WI38 (cell line): ENCODE data around the gene TPD52L1.
A peak's percentile ranks its signal among the peaks of the same experiment; 100 is the strongest.

Source experiments
- H3K4me3 ChIP-seq: 2 replicates; pipeline ENCODE4 v1.5.1; 2011; ENCODE audit warnings: low read depth, mild to moderate bottlenecking, control low read depth, low read length
- TF ChIP-seq, protein P1 (sequence below): IDR thresholded peaks from 2 replicates; pipeline ENCODE4 v1.5.1; 2012; ENCODE audit warnings: low read depth, mild to moderate bottlenecking, control low read depth, low read length

The TPD52L1 gene

DNA sequence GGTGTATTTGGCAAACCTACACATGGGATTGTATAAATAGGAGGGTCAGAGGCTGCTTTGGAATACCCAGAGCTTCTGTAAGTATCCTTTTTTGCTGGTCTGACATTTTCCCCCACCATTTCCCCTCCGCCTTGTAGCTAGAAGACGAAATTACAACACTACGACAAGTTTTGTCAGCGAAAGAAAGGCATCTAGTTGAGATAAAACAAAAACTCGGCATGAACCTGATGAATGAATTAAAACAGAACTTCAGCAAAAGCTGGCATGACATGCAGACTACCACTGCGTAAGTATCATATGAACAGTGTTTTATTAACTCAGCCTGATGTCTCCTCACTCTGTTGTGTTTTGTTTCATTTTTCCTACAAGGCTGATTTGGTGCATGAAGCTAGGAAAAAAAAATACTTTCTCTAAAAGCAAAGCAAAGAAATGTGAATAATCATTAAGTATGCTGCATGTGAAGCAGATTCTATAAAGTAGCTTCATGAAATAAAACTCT, 75.5 kb downstream of the TPD52L1 start:
- peak overlapping the region; percentile 9; the same call in 1 of the 2 replicates for H3K4me3 ChIP-seq
- TF ChIP-seq, protein P1, sequence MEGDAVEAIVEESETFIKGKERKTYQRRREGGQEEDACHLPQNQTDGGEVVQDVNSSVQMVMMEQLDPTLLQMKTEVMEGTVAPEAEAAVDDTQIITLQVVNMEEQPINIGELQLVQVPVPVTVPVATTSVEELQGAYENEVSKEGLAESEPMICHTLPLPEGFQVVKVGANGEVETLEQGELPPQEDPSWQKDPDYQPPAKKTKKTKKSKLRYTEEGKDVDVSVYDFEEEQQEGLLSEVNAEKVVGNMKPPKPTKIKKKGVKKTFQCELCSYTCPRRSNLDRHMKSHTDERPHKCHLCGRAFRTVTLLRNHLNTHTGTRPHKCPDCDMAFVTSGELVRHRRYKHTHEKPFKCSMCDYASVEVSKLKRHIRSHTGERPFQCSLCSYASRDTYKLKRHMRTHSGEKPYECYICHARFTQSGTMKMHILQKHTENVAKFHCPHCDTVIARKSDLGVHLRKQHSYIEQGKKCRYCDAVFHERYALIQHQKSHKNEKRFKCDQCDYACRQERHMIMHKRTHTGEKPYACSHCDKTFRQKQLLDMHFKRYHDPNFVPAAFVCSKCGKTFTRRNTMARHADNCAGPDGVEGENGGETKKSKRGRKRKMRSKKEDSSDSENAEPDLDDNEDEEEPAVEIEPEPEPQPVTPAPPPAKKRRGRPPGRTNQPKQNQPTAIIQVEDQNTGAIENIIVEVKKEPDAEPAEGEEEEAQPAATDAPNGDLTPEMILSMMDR: no peak

GRCh38 chr6:125230674-125231073, 77.1 kb downstream of the TPD52L1 start:
- H3K4me3 ChIP-seq: no peak overlapping the region
- TF ChIP-seq, protein P1: no peak

DNA sequence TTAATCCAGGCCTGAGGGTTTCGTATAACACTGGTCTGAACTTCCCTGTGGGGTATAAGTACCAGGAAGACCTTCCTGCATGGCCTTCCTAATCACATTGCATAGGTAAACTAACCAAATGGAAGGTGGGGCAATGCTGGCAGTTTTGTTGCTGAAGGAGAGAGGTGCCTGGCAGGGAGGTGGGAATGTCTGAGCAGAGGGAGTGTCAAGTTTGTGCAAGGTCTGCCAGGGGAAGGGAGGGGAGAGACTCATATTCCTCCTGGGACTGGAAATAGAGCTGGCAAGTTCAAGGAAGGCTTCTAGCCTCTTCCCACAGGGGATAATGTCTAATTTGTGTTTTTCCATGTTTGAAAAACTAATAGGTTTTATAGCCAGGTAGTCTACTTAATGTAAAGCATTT, 77.6 kb downstream of the TPD52L1 start:
- no peak overlapping the region for H3K4me3 ChIP-seq
- TF ChIP-seq, protein P1: no peak

GRCh38 chr6:125231574-125232343, 78.2 kb downstream of the TPD52L1 start:
- TF ChIP-seq, protein P1: no peak

DNA sequence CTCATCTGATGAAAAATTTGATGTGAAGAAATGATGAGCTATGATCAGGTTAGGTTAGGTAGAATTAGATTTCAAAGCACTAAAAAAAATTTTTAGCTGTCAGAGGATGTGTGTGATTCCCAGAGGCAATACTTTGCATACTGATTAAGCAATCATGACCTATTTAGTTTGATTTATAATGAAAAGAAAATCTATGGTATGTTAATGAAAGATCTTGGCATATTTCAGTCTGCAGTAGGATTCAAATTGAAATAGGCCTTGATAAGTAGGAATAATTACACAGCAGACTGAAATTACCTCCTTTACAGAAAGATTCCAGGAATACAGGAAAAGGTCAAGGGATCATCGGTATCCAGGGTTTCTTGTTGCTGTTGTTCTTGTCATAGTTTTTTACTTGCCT, 78.9 kb downstream of the TPD52L1 start:
- TF ChIP-seq, protein P1: no peak
- H3K4me3 ChIP-seq: no peak overlapping the region

More at GRCh38 chr6:125231574-125232343, 78.2 kb downstream of the TPD52L1 start:
- H3K4me3 ChIP-seq: no peak overlapping the region

DNA sequence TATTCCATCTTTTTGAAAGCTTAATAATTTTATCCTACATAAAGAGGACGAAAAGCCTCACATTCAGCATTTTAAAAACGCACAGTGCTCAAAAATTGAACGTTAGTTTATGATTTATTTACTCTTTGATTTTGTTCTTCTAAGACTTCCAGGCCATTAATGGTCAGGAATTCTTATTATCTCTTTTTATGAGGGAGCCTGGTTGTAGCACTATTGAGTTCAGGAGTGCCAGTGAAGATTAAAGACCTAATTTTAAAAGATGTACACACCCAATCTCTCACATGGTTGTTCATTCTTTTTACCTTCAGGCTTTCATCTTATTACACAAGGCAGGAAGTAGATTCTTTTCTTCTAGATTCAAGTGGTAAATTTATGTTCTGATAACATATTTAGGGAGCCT, 79.6 kb downstream of the TPD52L1 start:
- TF ChIP-seq, protein P1: no peak
- H3K4me3 ChIP-seq: no peak overlapping the region

DNA sequence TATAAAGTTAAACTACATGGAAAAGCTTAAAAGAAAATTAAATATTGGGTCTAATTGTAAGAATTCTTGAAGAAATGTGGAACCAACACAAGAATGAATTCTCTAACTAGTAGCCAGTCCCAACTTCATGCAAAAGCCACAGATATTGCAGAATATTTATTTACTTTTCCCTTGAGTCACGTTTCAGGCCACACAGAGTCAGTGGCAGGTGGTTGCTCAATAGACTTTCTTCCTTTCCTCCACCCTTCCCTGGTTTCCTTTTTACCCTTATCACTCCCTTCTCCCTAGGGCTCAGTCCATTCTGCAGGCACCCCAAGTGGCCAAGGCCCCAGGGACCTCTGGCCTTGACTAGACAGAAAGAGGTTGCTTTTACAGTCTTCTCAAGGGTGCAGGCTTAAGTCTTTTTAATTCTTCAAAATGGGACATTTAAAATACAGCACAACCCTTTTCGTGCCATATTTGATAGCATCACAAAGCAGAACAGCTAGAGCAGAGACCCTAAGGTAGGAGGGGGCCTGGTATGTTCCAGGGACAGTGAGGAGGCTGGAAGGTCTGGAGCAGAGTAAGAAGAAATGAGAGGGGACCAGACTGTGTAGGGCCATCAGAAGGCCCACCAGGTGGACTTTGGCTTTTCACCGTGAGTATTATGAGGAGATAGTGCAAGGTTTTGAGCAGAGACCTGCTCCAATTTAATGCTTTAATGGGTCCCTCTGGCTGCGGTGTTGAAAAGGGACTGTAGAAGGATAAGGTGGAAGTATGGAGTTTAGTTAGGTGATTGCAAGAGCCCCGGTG, 83.2 kb downstream of the TPD52L1 start:
- H3K4me3 ChIP-seq: no peak overlapping the region
- TF ChIP-seq, protein P1: no peak
